Transverse colon (tissue), 4 donors: ENCODE data around the gene GIGYF1. TPM values are rescaled to one million over a fixed set of nuclear protein-coding genes. Genes with fewer than 3 reads are reported as not detected.

Experiments used
- DNase-seq: peaks from one replicate; pipeline ENCODE4 v3.0.0-alpha.2; 2019
- H3K27ac ChIP-seq, 4 donors: fragments of 200-600 bp; sonication (generic); 2 replicates each; pipeline ENCODE4 v1.5.1; 2016 to 2018; ENCODE audit warnings: inconsistent platforms in 4 of 4
- H3K27me3 ChIP-seq: fragments of 200-600 bp; sonication (generic); 2 replicates; pipeline ENCODE4 v1.5.1; 2017; ENCODE audit warnings: inconsistent platforms
- H3K36me3 ChIP-seq, 4 donors: fragments of 200-600 bp; sonication (generic); 2 replicates each; pipeline ENCODE4 v1.5.1; 2017 to 2019; ENCODE audit warnings: inconsistent platforms in 4 of 4
- H3K4me1 ChIP-seq, 4 donors: fragments of 200-600 bp; sonication (generic); 2 replicates each; pipeline ENCODE4 v1.5.1; 2017 to 2020; ENCODE audit warnings: inconsistent platforms in 4 of 4
- H3K4me3 ChIP-seq, 4 donors: fragments of 200-600 bp; sonication (generic); 1 replicate in 1 of 4; 2 replicates in 3 of 4; pipeline versions ENCODE4 v1.5.1 to v1.6.1; 2017 to 2019; ENCODE audit warnings: inconsistent platforms in 4 of 4
- H3K9me3 ChIP-seq, 2 donors: fragments of 200-600 bp; sonication (generic); 2 replicates each; pipeline ENCODE4 v1.5.1; 2017 to 2019; ENCODE audit warnings: inconsistent platforms in 2 of 2
- EP300 ChIP-seq: sonication (generic); formaldehyde crosslinking; IDR thresholded peaks from one replicate; pipeline ENCODE4 v1.6.1; 2017; ENCODE audit warnings: antibody characterized with exemption, low read depth
- POLR2A ChIP-seq: fragments of 450-650 bp; IDR thresholded peaks from one replicate; pipeline ENCODE4 v1.6.1; 2016; ENCODE audit warnings: antibody characterized with exemption, mild to moderate bottlenecking, moderate library complexity
- POLR2AphosphoS5 ChIP-seq, 3 donors: sonication (generic); formaldehyde crosslinking; IDR thresholded peaks; one replicate each; pipeline ENCODE4 v1.6.1; 2016; ENCODE audit warnings: antibody characterized with exemption in 3 of 3
- WGBS, 2 donors: methylation state at CpG; one replicate each; pipeline ENCODE4 v1.1.5; 2018; ENCODE audit warnings: low coverage in 1 of 2; 5-methylcytosine and 5-hydroxymethylcytosine counted together
- in situ Hi-C, 4 donors: fragments of 200-750 bp; cut with MboI; loops; one replicate each; pipeline versions ENCODE4 v1.15.0 to v1.15.1; 2017; ENCODE audit warnings: low sequenced_read_pairs in 3 of 4, low pct_ligation_motif_present in 1 of 4, low pct_unique_long_range_greater_than_20kb in 1 of 4
- intact Hi-C: fragments of 100-400 bp; cut with DNase I; formaldehyde crosslinking; loops from one replicate; pipeline ENCODE4 v1.15.1; 2023; ENCODE audit warnings: low total_unique reads
- total RNA-seq, 4 donors: library from RNA; depleted of rRNA; stranded (reverse); fragments of >200 nt; gene quantifications; one replicate each; pipeline ENCODE4 v1.1.0, GENCODE V29; 2016
- TF ChIP-seq, protein P1 (sequence below), 5 experiments: fragments of 200-600 bp in 3 of 5; fragments of 450-650 bp in 2 of 5; sonication (generic) in 3 of 5; IDR thresholded peaks; 1 replicate in 2 of 5; 2 replicates in 3 of 5; pipeline ENCODE4 v1.5.1; 2016 to 2017; ENCODE audit warnings: antibody characterized with exemption in 5 of 5, inconsistent platforms in 3 of 5, mild to moderate bottlenecking in 2 of 5, moderate library complexity in 1 of 5

GIGYF1 gene
- total RNA-seq, 4 donors from 2014 or later: 25.4 to 104 (median 51.8) TPM

DNA sequence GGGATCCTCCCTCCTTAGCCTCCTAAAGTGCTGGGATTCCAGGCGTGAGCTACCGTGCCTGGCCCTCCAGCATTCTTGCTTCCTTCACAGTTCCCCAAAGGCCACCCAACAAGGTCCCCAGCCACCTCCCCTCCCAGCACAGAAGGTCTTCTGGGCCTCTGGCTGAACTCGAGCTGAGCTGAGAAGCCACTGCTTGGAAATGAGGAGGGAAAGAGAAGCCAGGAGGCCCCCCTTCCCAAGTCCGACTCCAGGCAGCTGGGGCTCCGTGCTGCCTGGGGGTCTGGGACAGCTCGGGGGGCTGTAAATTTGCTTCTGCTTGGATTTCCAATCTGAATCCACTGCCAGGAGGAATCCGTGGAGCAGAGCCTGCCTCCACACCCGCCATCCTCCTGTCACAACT lies 20.7 kb upstream of the GIGYF1 start:
- in situ Hi-C loops: loop anchor here in 2 of 4 donors (25.0 kb wide), 2 partner anchors 148 to 252 kb away; partner anchors contain the start of genes SLC12A9 (in 1 of the 2), SPACDR (in 1 of the 2) and TRIP6 (in 1 of the 2)
- H3K4me3 ChIP-seq: no peak overlapping the region
- H3K36me3 ChIP-seq: no peaks in the 10 kb centered on the region
- peaks cover 0 to 6% (median under 1%) of the 10 kb centered on the region in 4 donors for H3K4me1 ChIP-seq
- no peak for DNase-seq
- H3K9me3 ChIP-seq: no peaks in the 10 kb centered on the region
- TF ChIP-seq, protein P1, sequence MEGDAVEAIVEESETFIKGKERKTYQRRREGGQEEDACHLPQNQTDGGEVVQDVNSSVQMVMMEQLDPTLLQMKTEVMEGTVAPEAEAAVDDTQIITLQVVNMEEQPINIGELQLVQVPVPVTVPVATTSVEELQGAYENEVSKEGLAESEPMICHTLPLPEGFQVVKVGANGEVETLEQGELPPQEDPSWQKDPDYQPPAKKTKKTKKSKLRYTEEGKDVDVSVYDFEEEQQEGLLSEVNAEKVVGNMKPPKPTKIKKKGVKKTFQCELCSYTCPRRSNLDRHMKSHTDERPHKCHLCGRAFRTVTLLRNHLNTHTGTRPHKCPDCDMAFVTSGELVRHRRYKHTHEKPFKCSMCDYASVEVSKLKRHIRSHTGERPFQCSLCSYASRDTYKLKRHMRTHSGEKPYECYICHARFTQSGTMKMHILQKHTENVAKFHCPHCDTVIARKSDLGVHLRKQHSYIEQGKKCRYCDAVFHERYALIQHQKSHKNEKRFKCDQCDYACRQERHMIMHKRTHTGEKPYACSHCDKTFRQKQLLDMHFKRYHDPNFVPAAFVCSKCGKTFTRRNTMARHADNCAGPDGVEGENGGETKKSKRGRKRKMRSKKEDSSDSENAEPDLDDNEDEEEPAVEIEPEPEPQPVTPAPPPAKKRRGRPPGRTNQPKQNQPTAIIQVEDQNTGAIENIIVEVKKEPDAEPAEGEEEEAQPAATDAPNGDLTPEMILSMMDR (IDR thresholded peaks at IDR 0.05): no peak
- TF ChIP-seq POLR2AphosphoS5 (IDR thresholded peaks at IDR 0.05) (no peak), POLR2A (no peak), EP300 (no peak)
- intact Hi-C loops: no loop called here
- no peak overlapping the region for H3K27ac ChIP-seq
- H3K27me3 ChIP-seq: peaks cover 9% of the 10 kb centered on the region
- WGBS, 2 donors: 65% methylated on average over 8 of the region's 8 CpGs; no CpG with 5 or more reads in 1 of the 2 donors

- H3K4me1 ChIP-seq: peaks cover 7 to 14% (median 9%) of the 10 kb centered on the region in 4 donors
- 85 to 100% methylated on average over 2 to 11 of the region's 11 CpGs for WGBS, 2 donors
- H3K27ac ChIP-seq: no peak overlapping the region
- H3K27me3 ChIP-seq: no peaks in the 10 kb centered on the region
- H3K36me3 ChIP-seq: no peaks in the 10 kb centered on the region
- intact Hi-C loops: no loop called here
- TF ChIP-seq EP300: no peak
- TF ChIP-seq POLR2A: no peak
- no peak for TF ChIP-seq POLR2AphosphoS5 (IDR thresholded peaks at IDR 0.05)
- TF ChIP-seq, protein P1 (IDR thresholded peaks at IDR 0.05): no peak
- H3K9me3 ChIP-seq: no peaks in the 10 kb centered on the region
- H3K4me3 ChIP-seq: no peak overlapping the region
- DNase-seq: no peak
- in situ Hi-C loops: loop anchor here in 2 of 4 donors (25.0 kb wide), 2 partner anchors 151 to 249 kb away; partner anchors contain the start of genes SLC12A9 (in 1 of the 2), SPACDR (in 1 of the 2) and TRIP6 (in 1 of the 2)
These were observed 17.3 kb upstream of the GIGYF1 start for GRCh38 chr7:100711369-100711768.

GRCh38 chr7:100710452-100710851 lies 16.4 kb upstream of the GIGYF1 start:
- Histone ChIP-seq H3K27ac (no peak overlapping the region), H3K4me1 (peaks cover 7 to 14% (median 9%) of the 10 kb centered on the region in 4 donors), H3K27me3 (no peaks in the 10 kb centered on the region), H3K9me3 (no peaks in the 10 kb centered on the region), H3K4me3 (no peak overlapping the region), H3K36me3 (no peaks in the 10 kb centered on the region)
- WGBS, 2 donors: 91 to 96% methylated on average over 4 of the region's 4 CpGs
- DNase-seq: no peak
- in situ Hi-C loops (loop anchor here in 2 of 4 donors (25.0 kb wide), 2 partner anchors 152 to 248 kb away; partner anchors contain the start of genes SLC12A9 (in 1 of the 2), SPACDR (in 1 of the 2) and TRIP6 (in 1 of the 2)), intact Hi-C loops (no loop called here)
- TF ChIP-seq EP300 (no peak), POLR2A (no peak), POLR2AphosphoS5 (IDR thresholded peaks at IDR 0.05) (no peak)
- TF ChIP-seq, protein P1 (IDR thresholded peaks at IDR 0.05): no peak

- Histone ChIP-seq H3K4me1 (peaks cover 7 to 21% (median 12%) of the 10 kb centered on the region in 4 donors), H3K27me3 (no peaks in the 10 kb centered on the region), H3K27ac (no peak overlapping the region), H3K9me3 (no peaks in the 10 kb centered on the region), H3K4me3 (no peak overlapping the region), H3K36me3 (no peaks in the 10 kb centered on the region)
- DNase-seq: no peak
- WGBS, 2 donors: 86 to 100% methylated on average over 1 to 6 of the region's 6 CpGs
- in situ Hi-C loops: loop anchor here in 2 of 4 donors (25.0 kb wide), 2 partner anchors 154 to 246 kb away; partner anchors contain the start of genes SLC12A9 (in 1 of the 2), SPACDR (in 1 of the 2) and TRIP6 (in 1 of the 2)
- intact Hi-C loops: loop anchor here (10.0 kb wide), 2 partner anchors 146 to 234 kb away; partner anchors contain the start of genes SLC12A9 and TSC22D4
- TF ChIP-seq, protein P1 (IDR thresholded peaks at IDR 0.05): no peak
- no peak for TF ChIP-seq POLR2A
- TF ChIP-seq POLR2AphosphoS5 (IDR thresholded peaks at IDR 0.05): no peak
- no peak for TF ChIP-seq EP300
These were observed 14.3 kb upstream of the GIGYF1 start for GRCh38 chr7:100708395-100708794.
